ENCODE results near the gene ENTREP3. TPM values are rescaled to one million over a fixed set of nuclear protein-coding genes. Genes with fewer than 3 reads are reported as not detected.
"Not testable (repeated sequence)": the region's sequence is repeated elsewhere in the genome, so short reads cannot be mapped to it uniquely, and the experiment has no call there.

ENTREP3 gene
- total and polyA plus RNA-seq, 8 donors: 2.8 to 77.9 (median 15.7) TPM

DNA sequence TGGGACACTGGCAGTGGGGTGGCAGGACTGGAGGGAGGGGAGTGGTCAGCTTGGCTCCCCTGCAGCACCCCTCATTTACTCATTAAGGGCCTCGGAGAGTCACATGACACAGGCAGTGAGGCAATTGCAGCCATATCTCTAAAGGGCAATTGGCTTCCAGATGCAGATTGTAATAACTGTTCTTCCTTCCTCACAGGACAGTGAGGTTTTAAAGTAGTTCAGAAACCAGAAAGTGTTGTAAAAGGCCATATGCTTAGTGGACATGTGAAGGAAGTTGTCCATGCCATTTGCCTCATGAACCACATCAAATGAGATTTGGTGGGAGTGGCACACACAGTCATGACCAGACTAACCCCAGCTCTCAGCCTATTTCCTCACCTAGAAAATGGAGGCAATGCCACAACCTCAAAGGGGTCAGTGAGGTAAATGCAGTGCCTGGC lies 35.7 kb downstream of the ENTREP3 start:
- H3K4me1 ChIP-seq: peaks cover 5 to 20% (median 9%) of the 10 kb centered on the region in 4 donors

GRCh38 chr1:155218854-155219591 lies 36.3 kb downstream of the ENTREP3 start:
- Histone ChIP-seq H3K27ac (peak overlapping the region in 1 of 5 donors; percentile 5), H3K9me3 (no peaks in the 10 kb centered on the region), H3K36me3 (peaks cover 0 to 19% (median 11%) of the 10 kb centered on the region in 4 donors), H3K27me3 (no peaks in the 10 kb centered on the region), H3K4me1 (peaks cover 5 to 14% (median 9%) of the 10 kb centered on the region in 4 donors), H3K4me3 (peak overlapping the region in 1 of 4 donors; percentile 5)
- WGBS, 5 donors: 35 to 43% (median 41%) methylated on average over 7 of the region's 7 CpGs
- DNase-seq: peak in 1 of 2 donors; percentile 87
- TF ChIP-seq POLR2AphosphoS5 (IDR thresholded peaks at IDR 0.05) (peak in 1 of 3 donors; percentile 57), EP300 (IDR thresholded peaks at IDR 0.05) (no peak)
- intact Hi-C loops (cut with DNase I; ENCODE audit: low total_unique reads): no loop called here

More for the DNA sequence above, 35.7 kb downstream of the ENTREP3 start:
- Histone ChIP-seq H3K4me3 (peak overlapping the region in 1 of 4 donors; percentile 5), H3K27ac (peak overlapping the region in 1 of 5 donors; percentile 5), H3K9me3 (no peaks in the 10 kb centered on the region), H3K36me3 (peaks cover 0 to 17% (median 10%) of the 10 kb centered on the region in 4 donors), H3K27me3 (no peaks in the 10 kb centered on the region)
- WGBS, 5 donors: 6 to 21% (median 9%) methylated on average over 1 of the region's 1 CpG
- DNase-seq: peak in 1 of 2 donors; percentile 69
- TF ChIP-seq POLR2AphosphoS5 (IDR thresholded peaks at IDR 0.05): no peak
- TF ChIP-seq CTCF (IDR thresholded peaks at IDR 0.05): no peak
- no peak for TF ChIP-seq EP300 (IDR thresholded peaks at IDR 0.05)
- TF ChIP-seq POLR2A (IDR thresholded peaks at IDR 0.05): no peak
- intact Hi-C loops (cut with DNase I; ENCODE audit: low total_unique reads): loop anchor here (10.0 kb wide), 1 partner anchor 45 kb away; the partner anchor contains the start of genes KRTCAP2 and TRIM46

GRCh38 chr1:155214702-155215101 lies 40.6 kb downstream of the ENTREP3 start:
- H3K9me3 ChIP-seq; H3K27me3 ChIP-seq; H3K4me3 ChIP-seq; intact Hi-C loops (cut with DNase I; ENCODE audit: low total_unique reads); DNase-seq; H3K27ac ChIP-seq: not testable (repeated sequence)
- peaks cover 0 to 42% (median 28%) of the 10 kb centered on the region in 4 donors for H3K36me3 ChIP-seq
- peaks cover 8 to 21% (median 13%) of the 10 kb centered on the region in 4 donors for H3K4me1 ChIP-seq
- WGBS, 5 donors: 29 to 79% (median 76%) methylated on average over 1 to 9 of the region's 10 CpGs

DNA sequence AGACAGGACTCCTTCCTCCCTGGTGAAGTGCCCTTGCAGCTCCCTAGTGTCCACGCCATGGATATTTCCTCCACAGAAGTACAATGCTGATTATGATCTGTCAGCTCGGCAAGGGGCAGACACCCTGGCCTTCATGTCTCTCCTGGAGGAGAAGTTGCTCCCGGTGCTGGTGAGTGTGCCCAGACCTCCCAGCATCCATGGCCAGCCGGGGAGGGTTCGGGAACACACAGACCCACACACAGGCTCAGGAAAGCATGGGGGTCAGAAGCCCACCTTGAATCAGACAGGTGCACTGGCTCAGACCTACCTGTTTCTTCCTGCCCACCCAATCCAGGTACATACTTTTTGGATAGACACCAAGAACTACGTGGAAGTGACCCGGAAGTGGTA lies 43.2 kb downstream of the ENTREP3 start:
- H3K9me3 ChIP-seq; intact Hi-C loops (cut with DNase I; ENCODE audit: low total_unique reads); H3K4me3 ChIP-seq; DNase-seq; H3K27me3 ChIP-seq: not testable (repeated sequence)
- H3K27ac ChIP-seq: peak overlapping the region in 2 of 5 donors; percentile 4 to 43
- 59 to 87% (median 78%) methylated on average over 3 to 7 of the region's 7 CpGs for WGBS, 5 donors
- peaks cover 0 to 42% (median 28%) of the 10 kb centered on the region in 4 donors for H3K36me3 ChIP-seq
- H3K4me1 ChIP-seq: peaks cover 22 to 29% (median 27%) of the 10 kb centered on the region in 4 donors

GRCh38 chr1:155211381-155212050 lies 43.8 kb downstream of the ENTREP3 start:
- H3K27ac ChIP-seq: peak overlapping the region in 2 of 5 donors; percentile 4 to 43
- WGBS, 5 donors: 71 to 90% (median 76%) methylated on average over 11 to 13 of the region's 13 CpGs

GRCh38 chr1:155210314-155211104 lies 44.8 kb downstream of the ENTREP3 start:
- Histone ChIP-seq H3K4me3 (peak overlapping the region in 1 of 4 donors; percentile 4), H3K9me3 (no peaks in the 10 kb centered on the region), H3K36me3 (peaks cover 0 to 34% (median 23%) of the 10 kb centered on the region in 4 donors), H3K27ac (peak overlapping the region in 1 of 5 donors; percentile 98), H3K27me3 (no peaks in the 10 kb centered on the region), H3K4me1 (peaks cover 26 to 42% (median 36%) of the 10 kb centered on the region in 4 donors)
- WGBS, 5 donors: 68 to 88% (median 79%) methylated on average over 4 of the region's 4 CpGs
- TF ChIP-seq POLR2AphosphoS5 (IDR thresholded peaks at IDR 0.05): no peak
- no peak for TF ChIP-seq POLR2A (IDR thresholded peaks at IDR 0.05)
- no peak for TF ChIP-seq EP300 (IDR thresholded peaks at IDR 0.05)
- TF ChIP-seq CTCF (IDR thresholded peaks at IDR 0.05): no peak
- no peak for DNase-seq
- intact Hi-C loops (cut with DNase I; ENCODE audit: low total_unique reads): no loop called here

More at GRCh38 chr1:155211381-155212050, 43.8 kb downstream of the ENTREP3 start:
- peaks cover 26 to 34% (median 33%) of the 10 kb centered on the region in 4 donors for H3K4me1 ChIP-seq
- H3K9me3 ChIP-seq; DNase-seq; intact Hi-C loops (cut with DNase I; ENCODE audit: low total_unique reads); H3K27me3 ChIP-seq: not testable (repeated sequence)
- H3K4me3 ChIP-seq: peak overlapping the region in 1 of 4 donors; percentile 4
- H3K36me3 ChIP-seq: peaks cover 0 to 42% (median 28%) of the 10 kb centered on the region in 4 donors

Data from stomach (tissue), 9 donors.